GM12801 (cell line): ENCODE measurements around the gene EIF5B.

Experiments
- TF ChIP-seq, protein P1 (sequence below): IDR thresholded peaks from one replicate; pipeline ENCODE4 v1.5.1; 2011; ENCODE audit warnings: control low read depth; ENCODE audit not compliant: insufficient read length; ENCODE audit errors: extremely low read depth

Gene EIF5B

DNA sequence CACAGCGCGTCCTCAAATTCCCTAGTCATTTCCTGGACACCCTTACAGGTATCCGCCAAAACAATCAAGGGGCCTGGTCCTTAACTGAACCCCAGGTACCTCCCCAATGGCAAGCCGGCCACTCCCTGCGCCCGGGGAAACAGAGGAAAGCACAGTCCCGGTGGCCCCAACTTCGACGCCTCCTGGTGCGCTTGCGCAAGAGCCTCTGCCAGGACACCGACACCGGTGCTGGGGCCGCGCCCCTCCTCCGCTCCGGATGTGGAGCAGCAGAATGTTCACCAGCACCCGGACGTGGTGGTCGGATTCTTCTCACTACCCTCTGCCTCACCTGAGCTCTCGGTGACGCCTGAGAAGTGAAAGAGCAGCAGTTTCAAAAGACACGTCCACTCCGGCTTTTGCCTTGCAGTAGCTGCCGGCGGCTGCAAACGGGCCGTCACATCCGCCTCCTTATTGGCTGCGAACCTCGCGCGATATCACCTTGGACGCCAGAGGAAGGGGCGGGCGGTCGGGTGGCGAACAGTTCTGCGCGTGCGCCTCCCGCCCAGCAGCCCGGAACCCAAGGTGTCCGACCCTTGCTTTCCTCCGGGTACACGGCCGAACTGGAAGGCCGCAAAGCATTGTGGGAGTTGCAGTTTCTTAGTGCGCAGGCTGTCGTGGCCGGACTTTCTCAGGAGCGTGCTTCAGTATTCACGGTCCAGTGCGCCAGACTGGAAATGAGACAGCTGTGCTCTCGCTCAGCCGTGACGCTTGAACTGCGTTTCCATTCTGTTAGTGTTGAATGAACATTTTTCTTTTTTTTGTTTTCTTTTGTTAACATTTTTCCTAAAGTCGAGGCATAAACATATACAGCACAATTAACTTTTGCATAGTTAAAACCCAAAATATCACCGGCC lies 1.0 kb upstream of the EIF5B start, which contains the start of gene TXNDC9:
TXNDC9 (minus strand) TSS at position 423 of the 893 bp plus-strand sequence. CDS start 3,123 bp downstream, outside the sequence.
- TF ChIP-seq, protein P1, sequence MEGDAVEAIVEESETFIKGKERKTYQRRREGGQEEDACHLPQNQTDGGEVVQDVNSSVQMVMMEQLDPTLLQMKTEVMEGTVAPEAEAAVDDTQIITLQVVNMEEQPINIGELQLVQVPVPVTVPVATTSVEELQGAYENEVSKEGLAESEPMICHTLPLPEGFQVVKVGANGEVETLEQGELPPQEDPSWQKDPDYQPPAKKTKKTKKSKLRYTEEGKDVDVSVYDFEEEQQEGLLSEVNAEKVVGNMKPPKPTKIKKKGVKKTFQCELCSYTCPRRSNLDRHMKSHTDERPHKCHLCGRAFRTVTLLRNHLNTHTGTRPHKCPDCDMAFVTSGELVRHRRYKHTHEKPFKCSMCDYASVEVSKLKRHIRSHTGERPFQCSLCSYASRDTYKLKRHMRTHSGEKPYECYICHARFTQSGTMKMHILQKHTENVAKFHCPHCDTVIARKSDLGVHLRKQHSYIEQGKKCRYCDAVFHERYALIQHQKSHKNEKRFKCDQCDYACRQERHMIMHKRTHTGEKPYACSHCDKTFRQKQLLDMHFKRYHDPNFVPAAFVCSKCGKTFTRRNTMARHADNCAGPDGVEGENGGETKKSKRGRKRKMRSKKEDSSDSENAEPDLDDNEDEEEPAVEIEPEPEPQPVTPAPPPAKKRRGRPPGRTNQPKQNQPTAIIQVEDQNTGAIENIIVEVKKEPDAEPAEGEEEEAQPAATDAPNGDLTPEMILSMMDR: no peak

DNA sequence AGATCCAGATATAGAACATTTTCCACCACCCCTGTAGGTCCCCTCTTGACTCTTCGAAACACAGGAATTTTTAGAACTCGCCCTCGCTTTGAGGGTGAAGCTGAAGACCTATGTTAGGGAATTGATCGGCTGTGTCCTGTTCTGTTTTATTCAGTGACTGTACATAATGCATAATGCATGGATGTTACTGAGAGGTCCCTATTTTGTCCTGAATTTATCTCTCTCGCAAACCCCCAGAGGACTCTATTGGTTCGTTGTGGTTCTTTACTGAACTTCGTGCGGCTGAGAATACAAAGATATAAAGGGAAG lies 431 bp upstream of the EIF5B start:
- TF ChIP-seq, protein P1: no peak

DNA sequence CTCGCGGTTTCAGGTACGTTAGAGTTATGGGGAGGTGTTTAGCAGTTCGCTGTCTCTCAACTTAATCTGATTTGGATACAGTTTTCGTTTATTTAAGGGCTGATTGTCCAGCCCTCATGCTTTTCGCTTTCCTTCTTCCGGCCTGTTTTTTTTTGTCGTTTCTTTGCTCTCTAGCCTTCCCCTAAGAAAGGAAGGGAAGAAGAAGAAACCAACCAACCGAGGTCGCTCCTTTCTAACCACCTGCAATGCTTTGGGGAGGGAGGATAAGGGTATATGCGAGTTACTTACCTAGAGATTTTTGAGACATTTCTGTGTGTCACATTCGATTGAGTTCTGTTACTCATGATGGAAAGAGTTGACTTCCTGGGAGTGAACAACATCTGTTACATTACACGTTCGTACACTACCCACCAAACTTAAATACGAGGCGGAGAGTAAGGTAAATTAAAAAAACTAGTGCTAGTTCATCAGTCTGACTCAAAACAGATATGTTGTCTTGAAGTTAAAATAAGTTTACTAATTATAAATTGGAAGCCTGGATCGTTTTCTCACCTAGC lies 918 bp downstream of the EIF5B start:
- TF ChIP-seq, protein P1: no peak

DNA sequence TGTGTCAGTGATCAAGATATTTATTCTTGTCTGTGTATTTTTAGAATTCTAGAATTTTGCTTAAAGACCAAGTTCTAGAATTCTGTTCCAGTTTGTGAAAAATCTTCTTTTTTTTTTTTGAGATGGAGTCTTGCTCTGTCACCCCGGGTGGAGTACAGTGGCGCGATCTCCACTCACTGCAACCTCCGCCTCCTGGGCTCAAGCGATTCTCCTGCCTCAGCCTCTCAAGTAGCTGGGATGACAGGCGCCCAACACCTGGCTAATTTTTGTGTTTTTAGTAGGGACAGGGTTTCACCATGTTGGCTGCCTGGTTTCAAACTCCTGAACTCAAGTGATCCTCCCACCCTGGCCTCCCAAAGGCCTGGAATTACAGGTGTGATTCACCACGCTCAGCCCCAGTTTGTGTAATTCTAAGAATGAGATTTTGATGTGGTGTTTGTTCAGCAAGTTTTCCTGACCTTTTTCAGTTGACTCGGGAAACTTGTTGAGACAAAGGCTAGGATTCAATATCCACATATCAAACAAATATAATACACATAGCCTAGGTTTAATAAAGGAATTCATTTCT lies 3.6 kb downstream of the EIF5B start:
- TF ChIP-seq, protein P1: no peak

DNA sequence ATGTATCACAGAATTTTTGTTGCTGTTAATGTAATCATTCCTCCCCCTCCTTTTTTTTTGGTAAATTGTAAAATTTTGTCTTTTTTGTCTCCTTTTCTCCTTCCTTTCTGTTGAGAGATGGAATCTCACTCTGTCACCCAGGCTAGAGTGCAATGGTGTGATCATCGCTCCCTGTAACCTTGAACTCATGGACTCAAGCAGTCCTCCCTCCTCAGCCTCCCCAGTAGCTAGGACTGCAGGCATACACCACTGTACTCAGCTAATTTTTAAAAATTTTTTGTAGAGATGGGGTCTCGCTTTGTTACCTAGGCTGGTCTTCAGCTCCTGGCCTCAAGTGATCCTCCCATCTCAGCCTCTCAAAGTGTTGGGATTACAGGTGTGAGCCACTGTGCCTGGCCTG lies 5.3 kb downstream of the EIF5B start:
- TF ChIP-seq, protein P1: no peak

DNA sequence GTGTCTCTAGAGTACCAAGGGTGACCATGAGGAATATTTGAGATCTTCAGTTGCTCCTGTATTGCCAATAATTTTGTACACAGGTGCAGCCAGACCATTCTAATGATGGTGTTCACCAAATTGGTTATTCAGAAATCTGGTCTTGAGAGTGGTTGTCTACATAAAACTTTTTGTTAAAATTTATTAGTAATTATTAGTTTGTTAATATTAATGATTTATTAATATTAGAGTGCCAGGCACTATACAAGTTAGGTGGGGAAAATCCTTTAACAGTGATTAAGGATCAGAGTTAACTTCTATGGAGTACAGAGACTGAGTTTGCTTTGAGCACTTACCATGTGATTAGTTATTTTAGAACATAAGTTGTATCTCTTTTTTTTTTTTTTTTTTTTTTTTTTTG lies 9.0 kb downstream of the EIF5B start:
- TF ChIP-seq, protein P1: no peak

DNA sequence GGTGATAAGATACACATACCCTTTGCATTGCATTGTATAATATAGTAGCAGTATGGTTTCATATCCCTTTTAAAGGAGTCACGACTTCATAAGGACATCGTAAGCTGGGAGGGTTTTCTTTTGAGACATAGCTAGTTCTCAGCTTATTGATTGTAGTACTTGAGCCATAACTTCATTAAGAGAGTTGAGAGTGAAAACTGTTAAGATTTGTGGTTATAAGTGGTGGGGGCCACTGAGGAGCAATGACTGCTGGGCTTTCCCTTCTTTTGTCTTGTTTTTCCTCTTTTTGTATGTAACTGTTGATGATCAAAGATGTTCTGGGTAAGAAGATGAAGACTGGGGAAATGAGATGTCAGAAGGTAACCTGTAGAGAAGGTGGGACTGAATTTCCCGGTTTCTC lies 11.0 kb downstream of the EIF5B start:
- TF ChIP-seq, protein P1: no peak
